Astrocyte of the cerebellum (primary cell): ENCODE data around the gene ARHGEF4.

ENCODE experiments used
- DNase-seq: peaks from one replicate; pipeline ENCODE4 v3.0.0-alpha.2; 2011; ENCODE audit warnings: low read depth
- H3K4me3 ChIP-seq: 2 replicates; pipeline ENCODE4 v1.5.1; 2011; ENCODE audit warnings: mild to moderate bottlenecking, low read depth, low read length, moderate library complexity
- in situ Hi-C: cut with HindIII; loops from 2 replicates; pipeline ENCODE4 v1.10.0; 2017; ENCODE audit warnings: low sequenced_read_pairs
- TF ChIP-seq, protein P1 (sequence below): IDR thresholded peaks from 2 replicates; pipeline ENCODE4 v1.5.1; 2012; ENCODE audit warnings: low read length, low read depth, moderate library complexity, mild to moderate bottlenecking; ENCODE audit errors: missing control alignments

Gene ARHGEF4

GRCh38 chr2:130850788-130851623, 14.3 kb downstream of the ARHGEF4 start:
- in situ Hi-C loops, result no loop called here
- DNase-seq, result no peak
- no peak overlapping the region for H3K4me3 ChIP-seq
- TF ChIP-seq, protein P1, sequence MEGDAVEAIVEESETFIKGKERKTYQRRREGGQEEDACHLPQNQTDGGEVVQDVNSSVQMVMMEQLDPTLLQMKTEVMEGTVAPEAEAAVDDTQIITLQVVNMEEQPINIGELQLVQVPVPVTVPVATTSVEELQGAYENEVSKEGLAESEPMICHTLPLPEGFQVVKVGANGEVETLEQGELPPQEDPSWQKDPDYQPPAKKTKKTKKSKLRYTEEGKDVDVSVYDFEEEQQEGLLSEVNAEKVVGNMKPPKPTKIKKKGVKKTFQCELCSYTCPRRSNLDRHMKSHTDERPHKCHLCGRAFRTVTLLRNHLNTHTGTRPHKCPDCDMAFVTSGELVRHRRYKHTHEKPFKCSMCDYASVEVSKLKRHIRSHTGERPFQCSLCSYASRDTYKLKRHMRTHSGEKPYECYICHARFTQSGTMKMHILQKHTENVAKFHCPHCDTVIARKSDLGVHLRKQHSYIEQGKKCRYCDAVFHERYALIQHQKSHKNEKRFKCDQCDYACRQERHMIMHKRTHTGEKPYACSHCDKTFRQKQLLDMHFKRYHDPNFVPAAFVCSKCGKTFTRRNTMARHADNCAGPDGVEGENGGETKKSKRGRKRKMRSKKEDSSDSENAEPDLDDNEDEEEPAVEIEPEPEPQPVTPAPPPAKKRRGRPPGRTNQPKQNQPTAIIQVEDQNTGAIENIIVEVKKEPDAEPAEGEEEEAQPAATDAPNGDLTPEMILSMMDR, result no peak

- no peak for DNase-seq
- in situ Hi-C loops, result no loop called here
- TF ChIP-seq, protein P1, result no peak
- H3K4me3 ChIP-seq, result no peak overlapping the region
These were observed 15.1 kb downstream of the ARHGEF4 start for GRCh38 chr2:130851624-130852382.

GRCh38 chr2:130852521-130853115, 15.9 kb downstream of the ARHGEF4 start:
- TF ChIP-seq, protein P1, result no peak
- no peak overlapping the region for H3K4me3 ChIP-seq
- no peak for DNase-seq
- in situ Hi-C loops, result no loop called here

GRCh38 chr2:130853391-130853790, 16.7 kb downstream of the ARHGEF4 start:
- in situ Hi-C loops, result no loop called here
- H3K4me3 ChIP-seq, result no peak overlapping the region
- DNase-seq, result no peak
- TF ChIP-seq, protein P1, result no peak

DNA sequence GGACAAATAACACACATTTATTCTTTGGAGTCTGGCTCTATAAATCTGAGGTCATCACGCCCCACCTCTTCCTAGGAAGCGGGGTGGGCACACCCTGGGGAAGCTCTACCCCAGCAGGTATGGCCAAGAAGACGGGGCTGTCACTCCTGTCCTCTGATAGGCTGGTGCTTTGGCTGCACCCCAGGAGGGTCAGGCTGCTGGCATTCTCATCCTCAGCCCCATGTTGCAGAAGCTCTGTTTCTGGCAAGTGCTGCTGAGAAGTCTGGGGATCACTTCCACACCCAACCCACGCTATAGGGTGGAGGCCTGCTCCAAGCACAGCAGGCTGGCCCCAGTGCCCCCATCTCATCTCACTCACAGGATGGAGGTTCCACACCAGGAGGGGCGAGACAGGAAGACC, 17.6 kb downstream of the ARHGEF4 start:
- no peak overlapping the region for H3K4me3 ChIP-seq
- no peak for DNase-seq
- TF ChIP-seq, protein P1, result no peak
- in situ Hi-C loops, result no loop called here
